IMR-90 (cell line): Measurements from ENCODE around the gene MZF1. TPM values are rescaled to one million over a fixed set of nuclear protein-coding genes. Genes with fewer than 3 reads are reported as not detected.

ENCODE experiments used
- ATAC-seq: fragments of 200-7000 bp; cut with Tn5 transposase; 2 replicates; pipeline ENCODE4 v1.9.1; 2020; ENCODE audit warnings: low read depth, mild to moderate bottlenecking, moderate library complexity
- BruUV-seq: library from RNA; stranded (reverse); fragments of 400-500 nt; replicated peaks from 2 replicates; lab custom pipeline; 2021; lab: Mats Ljungman, UMichigan
- CTCF ChIA-PET: fragments of 300-600 bp; formaldehyde crosslinking; extraction: SDS; loops from one replicate; lab custom pipeline; 2021; ENCODE audit warnings: antibody characterized with exemption; lab: Yijun Ruan, JAX
- POLR2A ChIA-PET: fragments of 300-600 bp; sonication (Branson Sonifier 250); formaldehyde crosslinking; loops from one replicate; lab custom pipeline; 2022; ENCODE audit warnings: antibody characterized with exemption; ENCODE audit not compliant: unreplicated experiment; lab: Charles Lee
- DNase-seq: peaks from one replicate; pipeline ENCODE4 v3.0.0; 2013
- H2AFZ ChIP-seq: replicated peaks from 2 replicates; pipeline ENCODE3; 2013; ENCODE audit warnings: low read length, mild to moderate bottlenecking; ENCODE audit not compliant: poor library complexity
- H2AK5ac ChIP-seq: 2 replicates; pipeline ENCODE4 v1.6.1; 2013; ENCODE audit warnings: low read depth, low read length, inconsistent platforms
- H2AK9ac ChIP-seq: replicated peaks from 2 replicates; pipeline ENCODE3; 2013; ENCODE audit warnings: mild to moderate bottlenecking, low read depth, low read length, moderate library complexity; ENCODE audit not compliant: poor library complexity
- H2BK120ac ChIP-seq: 2 replicates; pipeline ENCODE4 v1.6.1; 2013; ENCODE audit warnings: low read depth, low read length, inconsistent platforms
- H2BK15ac ChIP-seq: 3 replicates; pipeline ENCODE4 v1.6.1; 2013; ENCODE audit warnings: low read depth, low read length, inconsistent platforms
- H2BK20ac ChIP-seq: 2 replicates; pipeline ENCODE4 v1.6.1; 2013; ENCODE audit warnings: low read depth, mild to moderate bottlenecking, inconsistent platforms, low read length, moderate library complexity
- H2BK5ac ChIP-seq: 2 replicates; pipeline ENCODE4 v1.6.1; 2013; ENCODE audit warnings: mild to moderate bottlenecking, low read depth, low read length, inconsistent platforms; ENCODE audit not compliant: poor library complexity, severe bottlenecking
- H3K14ac ChIP-seq: replicated peaks from 2 replicates; pipeline ENCODE4 v1.6.1; 2013; ENCODE audit warnings: low read depth, low read length, inconsistent platforms
- H3K18ac ChIP-seq: 2 replicates; pipeline ENCODE4 v1.6.1; 2013; ENCODE audit warnings: low read depth, low read length, control low read depth
- H3K23ac ChIP-seq: 2 replicates; pipeline ENCODE4 v1.6.1; 2013; ENCODE audit warnings: low read depth, low read length, inconsistent platforms
- H3K27ac ChIP-seq: 2 replicates; pipeline ENCODE4 v1.5.1; 2013; ENCODE audit warnings: mild to moderate bottlenecking, control low read depth, low read length; ENCODE audit not compliant: insufficient read depth
- H3K27me3 ChIP-seq: 2 replicates; pipeline ENCODE4 v1.6.1; 2013; ENCODE audit warnings: low read length; ENCODE audit not compliant: control insufficient read depth, insufficient read depth
- H3K36me3 ChIP-seq: 2 replicates; pipeline ENCODE4 v1.6.1; 2013; ENCODE audit warnings: low read length, mixed read lengths; ENCODE audit not compliant: control insufficient read depth, insufficient read depth
- H3K4ac ChIP-seq: 2 replicates; pipeline ENCODE4 v1.6.1; 2013; ENCODE audit warnings: low read depth, low read length, inconsistent platforms
- H3K4me1 ChIP-seq: 2 replicates; pipeline ENCODE4 v1.6.1; 2013; ENCODE audit warnings: low read length, mixed read lengths; ENCODE audit not compliant: control insufficient read depth, insufficient read depth
- H3K4me2 ChIP-seq: 2 replicates; pipeline ENCODE4 v1.6.1; 2013; ENCODE audit warnings: low read depth, mild to moderate bottlenecking, control low read depth, low read length, moderate library complexity
- H3K4me3 ChIP-seq: 2 replicates; pipeline ENCODE4 v1.5.1; 2013; ENCODE audit warnings: low read depth, mild to moderate bottlenecking, control low read depth, low read length, moderate library complexity; ENCODE audit not compliant: insufficient read depth
- H3K56ac ChIP-seq: 2 replicates; pipeline ENCODE4 v1.6.1; 2013; ENCODE audit warnings: low read length, inconsistent platforms; ENCODE audit not compliant: insufficient read depth; ENCODE audit errors: extremely low read depth
- H3K79me1 ChIP-seq, 2 experiments: 2 replicates each; pipeline ENCODE4 v1.6.1; 2013; ENCODE audit warnings: low read length in 2 of 2, inconsistent platforms in 1 of 2, low read depth in 1 of 2
- H3K9ac ChIP-seq: 2 replicates; pipeline ENCODE4 v1.6.1; 2013; ENCODE audit warnings: low read depth, low read length, control low read depth
- H3K9me1 ChIP-seq: 2 replicates; pipeline ENCODE4 v1.6.1; 2013; ENCODE audit warnings: low read length, inconsistent platforms; ENCODE audit not compliant: insufficient read depth
- H3K9me3 ChIP-seq: 2 replicates; pipeline ENCODE4 v1.6.1; 2013; ENCODE audit warnings: low read length; ENCODE audit not compliant: control insufficient read depth, insufficient read depth
- H4K20me1 ChIP-seq: 2 replicates; pipeline ENCODE4 v1.6.1; 2013; ENCODE audit warnings: low read length, inconsistent platforms; ENCODE audit not compliant: insufficient read depth
- H4K5ac ChIP-seq: 2 replicates; pipeline ENCODE4 v1.6.1; 2013; ENCODE audit warnings: mild to moderate bottlenecking, low read depth, low read length, control low read depth
- H4K8ac ChIP-seq, 2 experiments: 2 replicates each; pipeline ENCODE4 v1.6.1; 2013; ENCODE audit warnings: low read depth in 2 of 2, low read length in 2 of 2, control low read depth in 1 of 2, inconsistent platforms in 1 of 2
- H4K91ac ChIP-seq: 2 replicates; pipeline ENCODE4 v1.6.1; 2013; ENCODE audit warnings: low read depth, low read length, inconsistent platforms; ENCODE audit not compliant: insufficient read depth
- POLR2A ChIP-seq: IDR thresholded peaks from 2 replicates; pipeline ENCODE4 v1.6.1; 2012; ENCODE audit warnings: mild to moderate bottlenecking, low read depth, low read length
- RAD21 ChIP-seq: IDR thresholded peaks from 2 replicates; pipeline ENCODE4 v1.6.1; 2012; ENCODE audit warnings: low read length, improper control_type of control experiment
- WGBS, 2 experiments: methylation state at CpG; one replicate each; pipeline versions ENCODE4 v1.1.5 to v1.1.7; 2013; ENCODE audit warnings: missing lambda C conversion rate in 2 of 2; ENCODE audit not compliant: insufficient read length in 1 of 2; ENCODE audit errors: extremely low coverage in 2 of 2; 5-methylcytosine and 5-hydroxymethylcytosine counted together
- dilution Hi-C: fragments of 300-500 bp; cut with HindIII; formaldehyde crosslinking; loops from one replicate; pipeline ENCODE4 v1.14.3; 2018; ENCODE audit warnings: low sequenced_read_pairs; ENCODE audit not compliant: unreplicated experiment
- in situ Hi-C: fragments of 300-500 bp; cut with MboI; formaldehyde crosslinking; loops from 3 replicates; pipeline ENCODE4 v1.14.3; 2019; ENCODE audit warnings: low sequenced_read_pairs, inconsistent platforms, mixed read lengths
- intact Hi-C: fragments of 100-400 bp; cut with micrococcal nuclease; formaldehyde crosslinking; loops from 2 replicates; pipeline ENCODE4 v1.10.0; 2022
- polyA plus RNA-seq, 3 experiments: library from polyadenylated mRNA; depleted of rRNA; stranded (reverse); fragments of >200 nt; gene quantifications; 2 replicates each; pipeline ENCODE4 v1.2.3, GENCODE V29; 2012; ENCODE audit warnings: low replicate concordance in 1 of 3
- total RNA-seq: library from RNA; depleted of rRNA; stranded (reverse); fragments of >200 nt; gene quantifications from 2 replicates; pipeline ENCODE4 v1.2.3, GENCODE V29; 2012

MZF1 gene
- total and polyA plus RNA-seq, 2 of the 4 experiments (the other 2 are of a cell fraction), result 3.4 to 15.0 TPM

GRCh38 chr19:58558623-58559274, 14.4 kb downstream of the MZF1 start:
- peak overlapping the region; percentile 100 for H2AK9ac ChIP-seq
- H3K79me1 ChIP-seq, result peaks cover 16 to 53% of the 10 kb centered on the region in 2 experiments
- H3K4me3 ChIP-seq, result peak overlapping the region; percentile 81
- DNase-seq, result peak; percentile 98
- 0% methylated on average over 47 of the region's 76 CpGs; no CpG with 5 or more reads in 1 of the 2 experiments for WGBS, 2 experiments
- intact Hi-C loops (loop anchor here (1.0 to 2.0 kb wide), 2 partner anchors 14 kb away; partner anchors contain the start of gene TRIM28), dilution Hi-C loops (no loop called here), in situ Hi-C loops (no loop called here)
- peak overlapping the region; percentile 99 for H3K4ac ChIP-seq
- peaks cover 12% of the 10 kb centered on the region; the same call in 1 of the 2 replicates for H3K36me3 ChIP-seq
- BruUV-seq, result no TSS peak
- peak overlapping the region; percentile 100 for H2AFZ ChIP-seq
- H4K91ac ChIP-seq, result peak overlapping the region; percentile 99
- H3K18ac ChIP-seq, result peak overlapping the region; percentile 94
- H3K9me1 ChIP-seq, result peaks cover 27% of the 10 kb centered on the region
- no peaks in the 10 kb centered on the region for H3K9me3 ChIP-seq
- peak overlapping the region; percentile 91 for H3K4me2 ChIP-seq
- peak overlapping the region; percentile 84 for H2BK120ac ChIP-seq
- H3K27me3 ChIP-seq, result no peaks in the 10 kb centered on the region
- H4K8ac ChIP-seq, result peak overlapping the region; percentile 100
- H4K20me1 ChIP-seq, result peaks cover 12% of the 10 kb centered on the region
- TF ChIP-seq POLR2A (peak; percentile 85), RAD21 (no peak)
- H2AK5ac ChIP-seq, result peak overlapping the region; percentile 99
- CTCF ChIA-PET, result no interaction called here
- ATAC-seq, result peak; percentile 69
- H3K27ac ChIP-seq, result peak overlapping the region; percentile 100
- peak overlapping the region; percentile 100 for H2BK5ac ChIP-seq
- H3K4me1 ChIP-seq, result peaks cover 31% of the 10 kb centered on the region
- H3K14ac ChIP-seq, result peak overlapping the region; percentile 99
- H3K56ac ChIP-seq, result peak overlapping the region; percentile 98
- H2BK20ac ChIP-seq, result peak overlapping the region; percentile 32; the same call in 1 of the 2 replicates
- peak overlapping the region; percentile 67; the same call in 1 of the 3 replicates for H2BK15ac ChIP-seq
- peak overlapping the region; percentile 99 for H3K9ac ChIP-seq
- H4K5ac ChIP-seq, result peak overlapping the region; percentile 95
- H3K23ac ChIP-seq, result peak overlapping the region; percentile 99
- POLR2A ChIA-PET, result no interaction called here
